Mesothelial cell of epicardium (in vitro differentiated cells): ENCODE measurements around the gene ADAMTSL2. TPM values are rescaled to one million over a fixed set of nuclear protein-coding genes. Genes with fewer than 3 reads are reported as not detected.

Source experiments
- DNase-seq, 2 experiments: peaks; one replicate each; pipeline ENCODE4 v3.0.0; 2021; ENCODE audit warnings: low spot score in 2 of 2; ENCODE audit not compliant: unreplicated experiment in 2 of 2
- H3K27ac Mint-ChIP-seq: 2 replicates; pipeline ENCODE4 v1.8.0; 2021; ENCODE audit warnings: mixed read lengths
- H3K27me3 Mint-ChIP-seq: 2 replicates; pipeline ENCODE4 v1.8.0; 2021; ENCODE audit warnings: low read depth, mixed read lengths
- H3K36me3 Mint-ChIP-seq: 2 replicates; pipeline ENCODE4 v1.8.0; 2021; ENCODE audit warnings: mixed read lengths
- H3K4me1 Mint-ChIP-seq: 2 replicates; pipeline ENCODE4 v1.8.0; 2021; ENCODE audit warnings: mixed read lengths
- H3K4me3 Mint-ChIP-seq: 2 replicates; pipeline ENCODE4 v1.8.0; 2021; ENCODE audit warnings: mild to moderate bottlenecking, moderate library complexity, mixed read lengths
- H3K9me3 Mint-ChIP-seq: 2 replicates; pipeline ENCODE4 v1.8.0; 2021; ENCODE audit warnings: mixed read lengths
- CTCF ChIP-seq: fragments of 200-600 bp; sonication (generic); IDR thresholded peaks from one replicate; pipeline ENCODE4 v1.5.0; 2021; ENCODE audit warnings: antibody characterized with exemption; ENCODE audit not compliant: unreplicated experiment
- total RNA-seq: library from RNA; stranded (reverse); gene quantifications from 3 replicates; pipeline ENCODE4 v1.2.1, GENCODE V29; 2021

ADAMTSL2 gene
- total RNA-seq, 1 donor from 2014 or later = 6.5 TPM

- Mint-ChIP-seq H3K27me3 (no peaks in the 10 kb centered on the region), H3K27ac (no peak overlapping the region), H3K4me3 (no peak overlapping the region), H3K4me1 (peaks cover 22% of the 10 kb centered on the region), H3K36me3 (no peaks in the 10 kb centered on the region), H3K9me3 (no peaks in the 10 kb centered on the region)
- DNase-seq = no peak
- no peak for TF ChIP-seq CTCF
Measured at GRCh38 chr9:133539991-133540697, 5.6 kb downstream of the ADAMTSL2 start.

- Mint-ChIP-seq H3K36me3 (no peaks in the 10 kb centered on the region), H3K9me3 (no peaks in the 10 kb centered on the region), H3K27ac (no peak overlapping the region), H3K4me1 (peaks cover 21% of the 10 kb centered on the region), H3K4me3 (no peak overlapping the region), H3K27me3 (no peaks in the 10 kb centered on the region)
- no peak for TF ChIP-seq CTCF
- no peak for DNase-seq
Measured at GRCh38 chr9:133540698-133541025, 6.2 kb downstream of the ADAMTSL2 start.

GRCh38 chr9:133542002-133542401, 7.5 kb downstream of the ADAMTSL2 start:
- DNase-seq = no peak
- Mint-ChIP-seq H3K36me3 (no peaks in the 10 kb centered on the region), H3K27ac (no peak overlapping the region), H3K4me3 (no peak overlapping the region), H3K27me3 (no peaks in the 10 kb centered on the region), H3K4me1 (peaks cover 24% of the 10 kb centered on the region), H3K9me3 (no peaks in the 10 kb centered on the region)
- TF ChIP-seq CTCF = no peak

- Mint-ChIP-seq H3K4me1 (peaks cover 24% of the 10 kb centered on the region), H3K27ac (no peak overlapping the region), H3K9me3 (no peaks in the 10 kb centered on the region), H3K27me3 (no peaks in the 10 kb centered on the region), H3K4me3 (no peak overlapping the region), H3K36me3 (peaks cover 3% of the 10 kb centered on the region)
- no peak for DNase-seq
- TF ChIP-seq CTCF = no peak
Measured at GRCh38 chr9:133543772-133544467, 9.4 kb downstream of the ADAMTSL2 start.

GRCh38 chr9:133545494-133546286, 11.2 kb downstream of the ADAMTSL2 start:
- H3K36me3 Mint-ChIP-seq = peaks cover 3% of the 10 kb centered on the region
- H3K27me3 Mint-ChIP-seq = no peaks in the 10 kb centered on the region
- peaks cover 20% of the 10 kb centered on the region for H3K4me1 Mint-ChIP-seq
- DNase-seq = no peak
- TF ChIP-seq CTCF = no peak
- H3K4me3 Mint-ChIP-seq = no peak overlapping the region
- peak overlapping the region; percentile 79 for H3K27ac Mint-ChIP-seq
- H3K9me3 Mint-ChIP-seq = no peaks in the 10 kb centered on the region
